Naive B cell (primary cell): ENCODE measurements around the gene FBXO3. TPM values are rescaled to one million over a fixed set of nuclear protein-coding genes. Genes with fewer than 3 reads are reported as not detected.
"Not testable (repeated sequence)": the region's sequence is repeated elsewhere in the genome, so short reads cannot be mapped to it uniquely, and the experiment has no call there.

ENCODE experiments used
- ATAC-seq, 2 donors: fragments of 150-1000 bp; cut with Tn5 transposase; 2 replicates each; pipeline ENCODE4 v1.10.0; 2021; ENCODE audit warnings: low read depth in 2 of 2, mild to moderate bottlenecking in 2 of 2, moderate library complexity in 2 of 2
- DNase-seq: peaks from one replicate; pipeline ENCODE4 v3.0.0; 2022
- H3K27ac Mint-ChIP-seq, 6 donors: one replicate each; pipeline ENCODE4 v1.8.0; 2020 to 2022; ENCODE audit warnings: mild to moderate bottlenecking in 6 of 6, mixed read lengths in 6 of 6, moderate library complexity in 5 of 6, inconsistent platforms in 2 of 6
- H3K27me3 Mint-ChIP-seq, 3 donors: one replicate each; pipeline ENCODE4 v1.8.0; 2021 to 2022; ENCODE audit warnings: mixed read lengths in 3 of 3, mild to moderate bottlenecking in 1 of 3
- H3K36me3 Mint-ChIP-seq, 2 donors: one replicate each; pipeline ENCODE4 v1.8.0; 2020 to 2022; ENCODE audit warnings: mixed read lengths in 2 of 2, inconsistent platforms in 1 of 2, mild to moderate bottlenecking in 1 of 2
- H3K4me1 Mint-ChIP-seq, 3 donors: one replicate each; pipeline ENCODE4 v1.8.0; 2020 to 2022; ENCODE audit warnings: mixed read lengths in 3 of 3, inconsistent platforms in 1 of 3, mild to moderate bottlenecking in 1 of 3, moderate library complexity in 1 of 3
- H3K4me3 Mint-ChIP-seq, 8 donors: one replicate each; pipeline ENCODE4 v1.8.0; 2020 to 2022; ENCODE audit warnings: mild to moderate bottlenecking in 8 of 8, mixed read lengths in 8 of 8, moderate library complexity in 8 of 8, inconsistent platforms in 2 of 8
- H3K9me3 Mint-ChIP-seq, 7 donors: one replicate each; pipeline ENCODE4 v1.8.0; 2020 to 2022; ENCODE audit warnings: mixed read lengths in 7 of 7, mild to moderate bottlenecking in 5 of 7, inconsistent platforms in 2 of 7, moderate library complexity in 1 of 7
- polyA plus RNA-seq, 6 donors: library from polyadenylated mRNA; unstranded; fragments of 300-500 nt; fragmentation: Illumina TruSeq; gene quantifications; one replicate each; pipeline ENCODE4 v1.2.3, GENCODE V29; 2021; ENCODE audit warnings: low read depth in 6 of 6

The FBXO3 gene, protein sequence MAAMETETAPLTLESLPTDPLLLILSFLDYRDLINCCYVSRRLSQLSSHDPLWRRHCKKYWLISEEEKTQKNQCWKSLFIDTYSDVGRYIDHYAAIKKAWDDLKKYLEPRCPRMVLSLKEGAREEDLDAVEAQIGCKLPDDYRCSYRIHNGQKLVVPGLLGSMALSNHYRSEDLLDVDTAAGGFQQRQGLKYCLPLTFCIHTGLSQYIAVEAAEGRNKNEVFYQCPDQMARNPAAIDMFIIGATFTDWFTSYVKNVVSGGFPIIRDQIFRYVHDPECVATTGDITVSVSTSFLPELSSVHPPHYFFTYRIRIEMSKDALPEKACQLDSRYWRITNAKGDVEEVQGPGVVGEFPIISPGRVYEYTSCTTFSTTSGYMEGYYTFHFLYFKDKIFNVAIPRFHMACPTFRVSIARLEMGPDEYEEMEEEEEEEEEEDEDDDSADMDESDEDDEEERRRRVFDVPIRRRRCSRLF
- 10 to 100 TPM; 19.5 to 32.7 (median 28.6) TPM for polyA plus RNA-seq

DNA sequence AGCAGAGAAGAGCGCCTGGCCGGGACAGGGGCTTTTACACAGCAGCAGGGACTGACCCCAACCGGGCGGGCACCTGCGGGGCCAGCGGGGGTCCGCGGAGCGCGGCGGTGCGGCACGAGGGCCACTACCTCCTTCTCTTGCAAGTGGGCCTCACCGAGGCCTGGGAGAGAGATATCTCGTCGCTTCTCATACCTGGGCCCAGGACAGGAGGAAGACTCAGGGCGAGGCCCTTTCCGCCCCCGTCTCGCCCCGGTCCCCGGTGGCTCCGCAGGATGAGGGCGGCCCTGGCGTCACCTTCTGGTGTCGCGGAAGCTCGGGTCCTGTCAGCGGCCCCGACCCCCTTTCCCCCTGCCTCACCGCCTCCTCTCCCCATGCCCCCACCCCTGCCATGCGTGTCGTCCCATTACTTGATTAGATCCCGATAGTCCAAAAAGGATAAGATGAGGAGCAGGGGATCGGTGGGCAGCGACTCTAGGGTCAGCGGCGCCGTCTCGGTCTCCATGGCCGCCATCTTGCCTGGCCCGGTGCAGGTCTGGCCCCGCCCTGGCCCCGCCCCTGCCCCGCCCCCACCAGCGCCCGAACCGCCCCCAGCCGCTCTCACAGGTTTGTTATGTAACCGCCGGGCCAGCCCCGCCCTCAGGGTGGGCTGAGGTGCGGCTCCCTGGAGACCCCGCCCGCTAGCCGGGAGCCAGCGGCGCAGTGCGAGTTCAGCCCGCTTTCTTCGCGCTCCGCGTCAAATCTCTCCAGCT is at the start of gene FBXO3:
TSS of gene FBXO3 (minus strand) at position 534 of the 749 bp plus-strand sequence. CDS start at position 511, 23 bp downstream.
- peak within 1 kb of the TSS; percentile 82 to 99 (median 98) for H3K4me3 Mint-ChIP-seq
- H3K27me3 Mint-ChIP-seq, result peaks cover 6 to 21% (median 20%) of the 10 kb centered on the region in 3 donors
- ATAC-seq, result peak; percentile 88 to 90
- no peaks in the 10 kb centered on the region for H3K9me3 Mint-ChIP-seq
- peak within 1 kb of the TSS; percentile 89 to 99 (median 96) for H3K27ac Mint-ChIP-seq
- H3K36me3 Mint-ChIP-seq, result peaks cover 6 to 13% of the 10 kb centered on the region in 2 donors
- DNase-seq, result peak; percentile 85
- H3K4me1 Mint-ChIP-seq, result peaks cover 25 to 34% (median 31%) of the 10 kb centered on the region in 3 donors

DNA sequence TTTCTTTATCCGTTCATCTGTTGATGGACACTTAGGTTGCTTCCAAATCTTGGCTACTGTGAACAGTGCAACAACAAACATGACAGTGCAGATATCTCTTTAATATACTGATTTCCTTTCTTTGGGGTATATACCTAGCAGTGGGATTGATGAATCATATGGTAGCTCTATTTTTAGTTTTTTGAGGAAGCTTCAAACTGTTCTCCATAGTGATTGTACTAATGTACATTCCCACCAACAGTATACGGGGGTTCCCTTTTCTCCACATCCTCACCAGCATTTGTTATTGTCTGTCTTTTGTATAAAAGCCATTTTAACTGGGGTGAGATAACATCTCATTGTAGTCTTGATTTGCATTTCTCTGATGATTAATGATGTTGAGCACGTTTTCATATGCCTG is 48.7 kb upstream of the FBXO3 start:
- H3K27ac Mint-ChIP-seq, H3K9me3 Mint-ChIP-seq, H3K36me3 Mint-ChIP-seq, ATAC-seq, H3K4me1 Mint-ChIP-seq, DNase-seq, H3K4me3 Mint-ChIP-seq: not testable (repeated sequence)
- H3K27me3 Mint-ChIP-seq, result peaks cover 28 to 45% (median 31%) of the 10 kb centered on the region in 3 donors

DNA sequence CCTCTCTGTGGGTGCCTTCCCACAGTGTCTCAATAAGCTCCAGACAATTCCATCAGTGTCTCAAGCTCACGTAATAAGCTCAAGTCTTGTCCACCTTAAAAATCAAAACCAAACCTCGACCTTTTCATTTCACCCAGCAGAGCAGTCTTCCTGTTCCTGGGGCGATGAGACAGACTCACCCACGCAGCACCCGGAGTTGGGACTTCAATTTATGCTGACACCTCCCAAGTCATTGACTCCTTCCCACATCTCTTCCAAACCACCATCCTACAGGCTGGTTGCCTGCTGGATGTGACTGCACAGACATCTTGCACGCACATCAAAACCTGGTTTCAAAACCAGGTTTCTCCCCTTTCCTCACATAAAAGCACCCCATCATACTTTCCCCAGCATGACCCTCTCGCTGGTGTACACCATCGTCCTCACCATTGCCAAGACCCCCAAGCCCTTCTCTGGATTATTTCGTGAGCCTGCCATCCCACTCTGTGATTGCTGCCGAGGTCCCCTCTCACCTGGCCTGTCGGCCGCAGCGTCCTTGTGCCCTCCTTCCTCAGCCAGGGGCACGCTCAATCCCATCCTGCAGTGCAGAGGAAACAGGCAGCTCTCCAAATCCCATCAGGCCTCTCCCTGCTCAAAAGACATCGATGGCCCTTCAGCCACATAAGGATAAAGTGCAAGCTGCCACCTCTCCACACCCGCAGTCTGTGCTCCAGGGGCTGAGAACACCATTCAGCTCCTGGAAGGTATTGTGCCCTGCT is 45.1 kb upstream of the FBXO3 start:
- DNase-seq (no peak), ATAC-seq (no peak)
- Mint-ChIP-seq H3K36me3 (no peaks in the 10 kb centered on the region), H3K4me1 (no peaks in the 10 kb centered on the region), H3K27me3 (peaks cover 7 to 27% (median 19%) of the 10 kb centered on the region in 3 donors), H3K27ac (no peak overlapping the region), H3K9me3 (no peaks in the 10 kb centered on the region), H3K4me3 (no peak overlapping the region)

DNA sequence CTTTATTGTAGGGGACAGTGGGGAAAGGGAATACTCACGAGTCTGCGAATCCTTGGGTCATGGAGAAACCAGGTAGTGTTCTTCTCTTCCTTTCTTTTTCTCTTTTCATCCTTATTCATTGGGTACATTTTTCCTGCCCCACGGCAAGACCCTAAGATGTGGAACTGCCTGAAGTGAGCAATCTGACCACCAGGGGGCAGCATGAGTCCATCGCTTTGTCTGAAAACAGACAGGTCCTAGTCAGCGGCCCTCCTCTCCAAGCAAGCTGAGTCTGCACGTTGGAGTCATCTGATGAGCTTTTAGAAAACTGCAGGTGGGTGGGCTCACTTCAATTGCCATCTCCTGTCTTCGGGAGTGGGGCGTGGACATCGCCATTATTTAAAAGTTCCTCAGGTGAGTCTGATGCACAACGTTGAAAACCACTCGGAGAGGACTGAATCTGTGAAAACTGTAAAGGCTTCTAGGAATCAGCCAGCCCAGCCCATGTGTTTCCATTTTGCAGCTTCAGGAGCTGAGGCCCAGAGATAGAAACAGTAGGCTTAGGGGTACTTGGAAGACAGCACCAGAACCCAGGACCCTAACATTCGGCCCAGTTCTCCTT is 34.0 kb upstream of the FBXO3 start:
- ATAC-seq, result peak; percentile 88 to 97
- no peaks in the 10 kb centered on the region for H3K36me3 Mint-ChIP-seq
- DNase-seq, result peak; percentile 75
- H3K27me3 Mint-ChIP-seq, result peaks cover 7 to 33% (median 22%) of the 10 kb centered on the region in 3 donors
- H3K4me1 Mint-ChIP-seq, result peaks cover 0 to 4% (median 0%) of the 10 kb centered on the region in 3 donors
- H3K9me3 Mint-ChIP-seq, result no peaks in the 10 kb centered on the region
- H3K4me3 Mint-ChIP-seq, result no peak overlapping the region
- H3K27ac Mint-ChIP-seq, result no peak overlapping the region

DNA sequence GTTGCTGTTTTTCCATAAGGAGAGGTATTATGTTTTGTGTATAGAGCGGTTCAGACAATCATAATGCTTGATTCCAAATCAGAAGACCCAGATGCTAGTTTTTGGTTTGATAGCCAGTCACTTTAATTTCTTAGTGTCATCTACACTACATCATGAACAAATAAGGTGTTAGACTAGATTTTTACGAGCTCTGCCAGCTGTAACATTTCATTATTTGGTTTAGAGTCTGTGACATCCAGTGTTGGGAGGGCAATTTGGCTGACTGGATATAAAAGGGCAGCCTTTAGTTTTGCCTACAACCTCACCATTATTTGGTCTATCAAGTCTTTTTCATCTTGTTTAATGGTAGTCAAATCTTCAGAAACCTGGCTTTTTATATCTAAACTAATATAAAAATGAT is 30.2 kb upstream of the FBXO3 start:
- Mint-ChIP-seq H3K27ac (no peak overlapping the region), H3K9me3 (no peaks in the 10 kb centered on the region), H3K4me3 (no peak overlapping the region), H3K27me3 (peaks cover 37 to 55% (median 48%) of the 10 kb centered on the region in 3 donors), H3K4me1 (peaks cover 4 to 7% (median 5%) of the 10 kb centered on the region in 3 donors), H3K36me3 (no peaks in the 10 kb centered on the region)
- ATAC-seq, result no peak
- DNase-seq, result no peak

DNA sequence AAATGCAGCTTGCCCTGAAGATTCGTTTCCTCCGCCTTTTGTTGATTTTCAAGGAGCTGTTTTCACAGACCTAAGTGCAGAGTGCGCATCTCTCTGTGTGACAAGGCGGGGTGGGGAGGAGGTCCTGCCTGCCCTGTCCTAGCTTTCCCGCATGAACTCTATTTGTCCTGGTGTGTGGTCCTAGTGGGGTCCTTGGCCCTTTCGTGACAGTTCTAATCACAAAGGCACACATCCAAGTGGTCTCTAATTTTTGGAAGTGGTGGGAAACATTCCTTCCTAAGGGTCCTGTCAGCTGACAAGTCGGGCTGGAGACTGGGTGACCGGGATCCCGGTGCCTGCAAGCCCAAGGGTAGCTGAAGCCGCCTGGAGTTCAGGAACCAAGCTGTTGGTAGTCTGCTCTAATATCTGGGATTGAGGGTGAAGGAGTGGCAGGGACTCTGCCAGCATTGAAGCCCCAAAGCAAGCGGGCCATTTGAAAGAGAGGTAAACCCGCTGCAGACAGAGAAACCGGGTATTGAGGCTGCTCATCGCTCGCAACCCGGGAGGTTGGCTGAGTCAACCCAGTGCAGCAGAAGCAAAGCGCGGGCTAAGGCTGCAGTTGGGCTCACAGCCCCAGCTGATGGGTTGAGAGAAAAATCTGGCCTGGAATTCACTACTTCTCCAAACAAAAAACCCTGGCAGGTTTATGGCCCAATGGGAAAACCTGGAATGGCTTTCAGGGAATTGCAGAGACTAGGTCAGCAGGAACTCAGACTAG is 28.1 kb upstream of the FBXO3 start:
- Mint-ChIP-seq H3K27me3 (peaks cover 48 to 59% (median 56%) of the 10 kb centered on the region in 3 donors), H3K36me3 (no peaks in the 10 kb centered on the region), H3K27ac (no peak overlapping the region), H3K9me3 (no peaks in the 10 kb centered on the region), H3K4me1 (peaks cover 3 to 5% (median 4%) of the 10 kb centered on the region in 3 donors), H3K4me3 (no peak overlapping the region)
- ATAC-seq, result peak in 1 of 2 donors; percentile 32
- no peak for DNase-seq

DNA sequence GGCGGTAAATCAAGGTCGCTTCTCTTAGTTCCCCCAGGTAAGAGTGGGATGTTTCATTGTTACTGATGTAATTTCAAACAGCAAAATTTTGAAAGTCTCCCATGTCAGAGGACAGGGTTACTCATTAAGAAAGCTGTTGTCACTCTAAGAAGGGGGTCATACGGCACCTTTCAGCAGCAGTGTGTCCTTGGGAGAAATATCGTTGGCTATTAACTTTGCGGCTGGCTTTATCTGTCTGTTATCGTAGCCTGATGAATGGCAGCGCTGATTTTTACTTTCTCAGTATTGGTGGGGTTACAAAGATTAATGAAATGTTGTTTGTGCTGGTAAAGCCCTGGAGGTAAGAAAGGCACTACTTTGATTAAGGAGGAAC is 27.5 kb upstream of the FBXO3 start:
- H3K4me1 Mint-ChIP-seq, result peaks cover 3 to 5% (median 4%) of the 10 kb centered on the region in 3 donors
- peaks cover 52 to 65% (median 62%) of the 10 kb centered on the region in 3 donors for H3K27me3 Mint-ChIP-seq
- no peaks in the 10 kb centered on the region for H3K36me3 Mint-ChIP-seq
- no peak overlapping the region for H3K27ac Mint-ChIP-seq
- H3K9me3 Mint-ChIP-seq, result peaks cover 0 to under 1% (median 0%) of the 10 kb centered on the region in 7 donors
- H3K4me3 Mint-ChIP-seq, result no peak overlapping the region
- no peak for ATAC-seq
- no peak for DNase-seq

DNA sequence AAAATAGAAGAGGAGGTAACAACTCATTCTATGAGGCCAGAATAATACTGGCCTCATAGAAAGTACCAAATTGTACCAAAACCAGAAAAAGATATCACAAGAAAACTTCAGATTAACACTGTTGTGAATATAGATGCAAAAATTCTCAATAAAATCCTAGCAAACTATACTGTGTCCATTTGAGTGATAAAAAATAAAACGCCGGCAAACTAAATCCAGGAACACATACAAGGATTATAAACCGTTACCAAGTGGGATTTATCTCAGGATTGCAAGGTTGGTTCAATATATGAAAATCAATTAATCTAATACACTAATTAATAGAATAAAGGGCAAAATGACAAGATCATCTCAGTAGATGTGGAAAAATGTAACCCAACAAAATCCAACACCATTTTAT is 23.6 kb upstream of the FBXO3 start:
- Mint-ChIP-seq H3K4me1 (peaks cover 3 to 5% (median 4%) of the 10 kb centered on the region in 3 donors), H3K27ac (no peak overlapping the region), H3K4me3 (no peak overlapping the region), H3K27me3 (peaks cover 71 to 79% (median 72%) of the 10 kb centered on the region in 3 donors), H3K36me3 (no peaks in the 10 kb centered on the region), H3K9me3 (peaks cover 0 to 4% (median 0%) of the 10 kb centered on the region in 7 donors)
- DNase-seq (no peak), ATAC-seq (no peak)

DNA sequence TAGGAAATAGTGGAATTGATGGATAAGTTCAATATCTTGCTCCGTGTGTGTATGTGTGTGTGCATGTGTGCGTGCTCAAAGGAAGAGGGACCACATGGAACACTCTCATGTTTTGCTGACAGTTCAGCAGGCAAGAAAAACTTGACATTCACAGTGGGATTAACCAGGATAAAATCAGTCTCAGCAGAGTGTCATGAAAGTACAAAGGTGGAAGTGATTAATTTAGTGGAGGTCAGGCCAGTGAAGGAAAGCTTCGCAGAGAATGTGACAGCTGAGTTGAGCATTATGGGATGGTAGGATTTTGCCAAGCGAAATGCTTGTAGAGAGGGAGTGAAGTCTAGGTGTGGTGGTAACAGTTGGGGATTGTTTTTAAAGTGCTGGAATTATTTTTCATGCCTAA is 15.7 kb upstream of the FBXO3 start:
- Mint-ChIP-seq H3K27me3 (peaks cover 42 to 54% (median 49%) of the 10 kb centered on the region in 3 donors), H3K27ac (peak overlapping the region in 1 of 6 donors; percentile 1)

DNA sequence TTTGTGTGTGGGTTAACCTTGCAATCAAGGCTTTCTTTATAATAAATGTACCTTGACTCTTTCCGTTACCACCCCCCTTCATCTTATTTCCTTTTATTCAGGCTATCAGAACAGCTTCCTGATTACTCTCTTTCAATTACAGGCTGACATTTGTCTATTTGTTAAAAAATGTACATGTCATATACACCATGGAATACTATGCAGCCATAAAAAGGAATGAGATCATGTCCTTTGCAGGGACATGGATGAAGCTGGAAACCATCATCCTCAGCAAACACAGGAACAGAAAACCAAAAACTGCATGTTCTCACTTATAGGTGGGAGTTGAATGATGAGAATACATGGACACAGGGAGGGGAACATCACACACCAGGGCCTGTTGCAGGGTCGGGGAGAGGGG is 13.8 kb upstream of the FBXO3 start:
- not testable (repeated sequence) for H3K4me3 Mint-ChIP-seq, DNase-seq, H3K9me3 Mint-ChIP-seq, ATAC-seq, H3K4me1 Mint-ChIP-seq, H3K36me3 Mint-ChIP-seq
- Mint-ChIP-seq H3K27ac (peak overlapping the region in 1 of 6 donors; percentile 2), H3K27me3 (peaks cover 39 to 64% (median 61%) of the 10 kb centered on the region in 3 donors)

More for the DNA sequence above, 15.7 kb upstream of the FBXO3 start:
- DNase-seq, result no peak
- no peak for ATAC-seq
- Mint-ChIP-seq H3K4me1 (no peaks in the 10 kb centered on the region), H3K36me3 (no peaks in the 10 kb centered on the region), H3K9me3 (peaks cover 0 to 4% (median 2%) of the 10 kb centered on the region in 7 donors), H3K4me3 (no peak overlapping the region)

DNA sequence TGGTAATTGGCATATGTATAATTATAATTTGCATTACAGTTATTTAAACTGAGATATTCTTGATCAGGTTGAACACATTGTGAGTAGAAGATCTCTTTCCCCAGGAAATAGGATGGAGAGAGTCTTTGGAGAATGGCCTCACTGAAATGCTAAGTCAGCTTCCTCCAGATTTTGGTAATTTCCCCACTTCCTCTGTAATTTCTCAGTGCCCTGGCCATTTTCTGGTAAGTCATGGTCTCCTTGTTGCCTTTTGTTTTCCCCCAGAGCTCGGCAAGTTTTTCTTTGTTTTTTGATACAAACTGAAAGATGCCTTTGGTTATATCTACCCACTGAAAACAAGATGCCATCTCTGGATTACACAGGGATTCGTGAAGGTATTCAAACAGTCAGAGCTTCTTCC is 12.8 kb upstream of the FBXO3 start:
- Mint-ChIP-seq H3K9me3 (peaks cover 0 to 4% (median under 1%) of the 10 kb centered on the region in 7 donors), H3K4me1 (no peaks in the 10 kb centered on the region), H3K27me3 (peaks cover 35 to 64% (median 64%) of the 10 kb centered on the region in 3 donors), H3K27ac (no peak overlapping the region), H3K36me3 (no peaks in the 10 kb centered on the region), H3K4me3 (no peak overlapping the region)
- ATAC-seq, result no peak
- DNase-seq, result no peak

DNA sequence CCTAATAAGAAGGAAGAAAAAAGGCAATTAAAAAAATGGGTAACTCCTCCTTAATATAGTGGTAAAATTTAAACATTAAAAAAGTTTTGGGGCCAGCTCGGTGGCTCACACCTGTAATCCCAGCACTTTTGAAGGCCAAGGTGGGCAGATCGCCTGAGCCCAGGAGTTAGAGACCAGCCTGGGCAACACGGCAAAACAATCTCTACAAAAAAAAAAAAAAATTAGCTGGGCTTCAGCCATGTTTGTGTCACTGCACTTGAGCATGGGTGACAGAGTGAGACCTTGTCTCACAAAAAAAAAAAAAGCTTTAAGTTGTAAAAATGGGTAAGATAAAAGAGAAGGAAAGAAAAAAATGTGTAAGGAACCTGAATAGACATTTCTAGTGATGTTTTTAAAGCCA is 11.3 kb upstream of the FBXO3 start:
- peaks cover 0 to 4% (median 0%) of the 10 kb centered on the region in 7 donors for H3K9me3 Mint-ChIP-seq
- no peak for ATAC-seq

More for the DNA sequence above, 11.3 kb upstream of the FBXO3 start:
- Mint-ChIP-seq H3K4me3 (no peak overlapping the region), H3K36me3 (peaks cover 0 to 8% of the 10 kb centered on the region in 2 donors), H3K27me3 (peaks cover 33 to 65% (median 61%) of the 10 kb centered on the region in 3 donors), H3K4me1 (peaks cover 0 to 4% (median 0%) of the 10 kb centered on the region in 3 donors), H3K27ac (no peak overlapping the region)
- DNase-seq, result no peak
